GM12878 (cell line): ENCODE results near the gene CTSW. TPM values are rescaled to one million over a fixed set of nuclear protein-coding genes. Genes with fewer than 3 reads are reported as not detected.

Experiments used
- BACH1 ChIP-seq: fragments of 450-650 bp; IDR thresholded peaks from 2 replicates; pipeline ENCODE4 v1.6.1; 2017; ENCODE audit warnings: mild to moderate bottlenecking, borderline replicate concordance
- CBX3 ChIP-seq: fragments of 200-600 bp; sonication (generic); IDR thresholded peaks from 2 replicates; pipeline ENCODE4 v1.6.1; 2016; ENCODE audit warnings: low read depth, borderline replicate concordance
- CREB1 ChIP-seq: IDR thresholded peaks from 2 replicates; pipeline ENCODE4 v1.6.1; 2012; ENCODE audit warnings: low read depth, mild to moderate bottlenecking, inconsistent platforms
- E4F1 ChIP-seq: fragments of 450-650 bp; IDR thresholded peaks from 2 replicates; pipeline ENCODE4 v1.6.1; 2018; ENCODE audit warnings: borderline replicate concordance, mild to moderate bottlenecking; ENCODE audit not compliant: partially characterized antibody
- ESRRA ChIP-seq: IDR thresholded peaks from 2 replicates; pipeline ENCODE4 v1.6.1; 2012; ENCODE audit warnings: mild to moderate bottlenecking, low read length, improper control_type of control experiment
- GABPA ChIP-seq: IDR thresholded peaks from 2 replicates; pipeline ENCODE4 v1.6.1; 2014; ENCODE audit warnings: antibody characterized with exemption, low read depth, mild to moderate bottlenecking, inconsistent platforms
- HDAC2 ChIP-seq: fragments of 200-600 bp; sonication (generic); IDR thresholded peaks from 2 replicates; pipeline ENCODE4 v1.6.1; 2017
- JUNB ChIP-seq: IDR thresholded peaks from 2 replicates; pipeline ENCODE4 v1.6.1; 2016; ENCODE audit warnings: antibody characterized with exemption, mild to moderate bottlenecking
- KLF5 ChIP-seq: fragments of 450-650 bp; IDR thresholded peaks from 2 replicates; pipeline ENCODE4 v1.6.1; 2014; ENCODE audit warnings: mild to moderate bottlenecking; ENCODE audit not compliant: partially characterized antibody
- MEF2A ChIP-seq: IDR thresholded peaks from 2 replicates; pipeline ENCODE4 v1.6.1; 2011; ENCODE audit warnings: low read depth, mild to moderate bottlenecking, low read length, moderate library complexity; ENCODE audit not compliant: insufficient read depth
- MTA3 ChIP-seq: IDR thresholded peaks from 2 replicates; pipeline ENCODE4 v1.6.1; 2012; ENCODE audit warnings: low read length, inconsistent platforms, borderline replicate concordance
- NBN ChIP-seq: fragments of 450-650 bp; IDR thresholded peaks from 2 replicates; pipeline ENCODE4 v1.6.1; 2016
- POLR2A ChIP-seq: IDR thresholded peaks from 2 replicates; pipeline ENCODE4 v1.6.1; 2011; ENCODE audit warnings: low read depth, mild to moderate bottlenecking, low read length
- POLR2AphosphoS2 ChIP-seq: IDR thresholded peaks from 2 replicates; pipeline ENCODE4 v1.6.1; 2011; ENCODE audit warnings: low read depth, mild to moderate bottlenecking, low read length, improper control_type of control experiment, moderate library complexity
- PRDM15 ChIP-seq: fragments of 450-650 bp; formaldehyde crosslinking; IDR thresholded peaks from 2 replicates; pipeline ENCODE4 v1.4.0; 2020; ENCODE audit warnings: mild to moderate bottlenecking, moderate library complexity
- SKIL ChIP-seq: fragments of 450-650 bp; IDR thresholded peaks from 2 replicates; pipeline ENCODE4 v1.6.1; 2017; ENCODE audit warnings: mild to moderate bottlenecking, low read depth, inconsistent platforms; ENCODE audit not compliant: poor library complexity, severe bottlenecking
- SMAD5 ChIP-seq: IDR thresholded peaks from 2 replicates; pipeline ENCODE4 v1.6.1; 2016; ENCODE audit warnings: antibody characterized with exemption, low read depth
- TARDBP ChIP-seq: IDR thresholded peaks from 2 replicates; pipeline ENCODE4 v1.6.1; 2016; ENCODE audit warnings: borderline replicate concordance
- ZBTB4 ChIP-seq: fragments of 450-650 bp; formaldehyde crosslinking; IDR thresholded peaks from 2 replicates; pipeline ENCODE4 v1.4.0; 2022; ENCODE audit warnings: mild to moderate bottlenecking, moderate library complexity
- ZSCAN29 ChIP-seq: fragments of 450-650 bp; IDR thresholded peaks from 2 replicates; pipeline ENCODE4 v1.6.1; 2017; ENCODE audit warnings: mild to moderate bottlenecking, moderate library complexity
- polyA plus RNA-seq, 11 experiments: library from polyadenylated mRNA; depleted of rRNA in 4 of 11; unstranded in 6 of 11; stranded (reverse) in 5 of 11; fragments of >200 nt; fragmentation: Nextera tagmentation in 4 of 11; fragmentation: Illumina TruSeq in 1 of 11; extraction: Ambion mirVana in 4 of 11; extraction: Trizol in 1 of 11; gene quantifications; 1 replicate in 1 of 11; 2 replicates in 10 of 11; pipeline versions ENCODE4 v1.2.1 to v1.2.3, GENCODE V29; 2011 to 2016; ENCODE audit warnings: inconsistent platforms in 2 of 11, missing spikeins in 2 of 11, low read depth in 1 of 11
- total RNA-seq, 4 experiments: library from RNA; depleted of rRNA in 3 of 4; stranded (reverse); fragments of >200 nt in 3 of 4; fragmentation: Illumina TruSeq in 1 of 4; extraction: Trizol in 1 of 4; gene quantifications; 2 replicates each; pipeline versions ENCODE4 v1.2.1 to v1.2.3, GENCODE V29; 2013 to 2021

Gene CTSW
- total and polyA plus RNA-seq, 10 of the 15 experiments (the other 5 are each of a cell fraction or from before 2014, with no cell fraction given), result 0.53 to 12.0 (median 1.7) TPM

- TF ChIP-seq SKIL, result peak; percentile 68
- peak; percentile 54; the same call in 1 of the 2 replicates for TF ChIP-seq POLR2AphosphoS2
- peak; percentile 83 for TF ChIP-seq POLR2A
- no peak for TF ChIP-seq PRDM15
- TF ChIP-seq MTA3, result no peak
- no peak for TF ChIP-seq SMAD5
- TF ChIP-seq HDAC2, result no peak
- no peak for TF ChIP-seq E4F1
- no peak for TF ChIP-seq ZBTB4 (CRISPR knock-in tag)
- TF ChIP-seq TARDBP, result 0 out of 2 replicates have a peak, but pooled peaks have one; percentile 33
- TF ChIP-seq BACH1, result peak; percentile 58; the same call in 1 of the 2 replicates
- TF ChIP-seq GABPA, result no peak
- TF ChIP-seq ZSCAN29, result no peak
- no peak for TF ChIP-seq JUNB
- TF ChIP-seq NBN, result peak; percentile 78
- no peak for TF ChIP-seq MEF2A
- no peak for TF ChIP-seq ESRRA
- no peak for TF ChIP-seq CBX3
- TF ChIP-seq KLF5, result no peak
- TF ChIP-seq CREB1, result peak; percentile 79
Observed at GRCh38 chr11:65873318-65874156, 6.1 kb upstream of the CTSW start (continued).
